ENCODE data around the gene NUP43.
"Not testable (repeated sequence)": the region's sequence is repeated elsewhere in the genome, so short reads cannot be mapped to it uniquely, and the experiment has no call there.

DNA sequence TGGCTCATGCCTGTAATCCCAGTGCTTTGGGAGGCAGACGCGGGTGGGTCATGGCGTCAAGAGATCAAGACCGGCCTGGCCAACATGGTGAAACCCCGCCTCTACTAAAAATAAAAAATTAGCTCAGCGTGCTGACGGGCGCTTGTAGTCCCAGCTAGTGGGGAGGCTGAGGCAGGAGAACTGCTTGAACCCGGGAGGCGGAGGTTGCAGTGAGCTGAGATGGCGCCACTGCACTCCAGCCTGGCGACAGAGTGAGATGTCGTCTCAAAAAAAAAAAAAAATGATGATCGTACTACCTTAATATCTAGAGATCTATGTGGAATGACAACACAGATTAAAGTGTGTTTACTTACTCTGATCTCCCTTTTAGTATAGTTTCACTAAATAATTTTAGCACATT lies 64.5 kb downstream of the NUP43 start:
- TF ChIP-seq POLR2A (IDR thresholded peaks at IDR 0.05) = not testable (repeated sequence)
- TF ChIP-seq, protein P1, sequence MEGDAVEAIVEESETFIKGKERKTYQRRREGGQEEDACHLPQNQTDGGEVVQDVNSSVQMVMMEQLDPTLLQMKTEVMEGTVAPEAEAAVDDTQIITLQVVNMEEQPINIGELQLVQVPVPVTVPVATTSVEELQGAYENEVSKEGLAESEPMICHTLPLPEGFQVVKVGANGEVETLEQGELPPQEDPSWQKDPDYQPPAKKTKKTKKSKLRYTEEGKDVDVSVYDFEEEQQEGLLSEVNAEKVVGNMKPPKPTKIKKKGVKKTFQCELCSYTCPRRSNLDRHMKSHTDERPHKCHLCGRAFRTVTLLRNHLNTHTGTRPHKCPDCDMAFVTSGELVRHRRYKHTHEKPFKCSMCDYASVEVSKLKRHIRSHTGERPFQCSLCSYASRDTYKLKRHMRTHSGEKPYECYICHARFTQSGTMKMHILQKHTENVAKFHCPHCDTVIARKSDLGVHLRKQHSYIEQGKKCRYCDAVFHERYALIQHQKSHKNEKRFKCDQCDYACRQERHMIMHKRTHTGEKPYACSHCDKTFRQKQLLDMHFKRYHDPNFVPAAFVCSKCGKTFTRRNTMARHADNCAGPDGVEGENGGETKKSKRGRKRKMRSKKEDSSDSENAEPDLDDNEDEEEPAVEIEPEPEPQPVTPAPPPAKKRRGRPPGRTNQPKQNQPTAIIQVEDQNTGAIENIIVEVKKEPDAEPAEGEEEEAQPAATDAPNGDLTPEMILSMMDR (IDR thresholded peaks at IDR 0.05) = not testable (repeated sequence)
